ENCODE data around the gene TST. TPM values are rescaled to one million over a fixed set of nuclear protein-coding genes. Genes with fewer than 3 reads are reported as not detected.

TST gene
- total RNA-seq = 41.9 and 54.2 TPM in 2 replicates

DNA sequence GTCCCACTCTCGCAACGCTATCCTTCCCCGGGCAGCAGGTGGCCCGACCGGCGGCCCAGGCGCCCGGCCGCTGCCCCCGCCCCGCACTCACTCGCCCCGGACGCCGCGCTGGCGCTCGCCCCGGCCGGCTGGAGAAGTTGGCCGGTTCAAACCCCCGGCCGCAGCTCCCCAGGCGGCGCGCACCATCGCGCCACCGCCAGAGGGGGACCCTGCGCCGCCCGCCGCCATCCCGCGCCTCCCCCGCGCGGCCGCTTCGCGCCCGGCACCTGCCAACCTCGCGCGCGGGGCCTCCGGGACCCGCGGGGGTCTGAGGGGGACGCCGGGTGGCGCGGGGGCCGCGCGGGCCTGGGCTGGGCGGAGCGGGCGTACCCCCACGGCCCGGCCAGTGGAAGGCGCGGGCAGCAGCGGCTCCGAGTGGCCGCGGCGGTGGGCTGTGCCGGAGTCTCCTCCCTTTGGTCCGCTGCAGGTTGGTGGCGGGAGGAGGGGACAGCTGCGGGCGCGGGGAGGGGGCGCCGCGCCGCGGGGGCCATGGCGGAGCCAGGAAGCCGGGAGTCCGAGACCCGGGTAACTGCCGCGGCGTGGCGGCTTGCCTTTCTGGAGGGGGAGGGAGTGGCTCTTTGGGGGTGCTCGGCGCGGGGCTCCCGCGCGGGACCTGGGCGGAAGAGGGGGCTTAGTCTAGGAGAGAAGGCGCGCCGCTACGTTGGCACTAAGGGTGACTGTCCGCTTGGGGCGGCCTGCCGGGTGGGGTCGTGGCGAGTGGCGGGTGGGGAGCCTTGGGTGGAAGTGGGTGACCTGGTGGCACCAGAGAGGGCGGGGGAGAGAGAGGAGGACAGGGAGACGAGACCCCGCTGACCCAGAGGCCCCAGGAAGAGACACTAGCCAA lies at the start of gene TST, which contains the start of gene MPST:
TSS of gene TST (minus strand) at position 139 of the 883 bp plus-strand sequence. CDS start 715 bp downstream, outside the sequence.
TSS of gene MPST (plus strand) at position 434 of the 883 bp plus-strand sequence. CDS start at position 529, 95 bp downstream.

DNA sequence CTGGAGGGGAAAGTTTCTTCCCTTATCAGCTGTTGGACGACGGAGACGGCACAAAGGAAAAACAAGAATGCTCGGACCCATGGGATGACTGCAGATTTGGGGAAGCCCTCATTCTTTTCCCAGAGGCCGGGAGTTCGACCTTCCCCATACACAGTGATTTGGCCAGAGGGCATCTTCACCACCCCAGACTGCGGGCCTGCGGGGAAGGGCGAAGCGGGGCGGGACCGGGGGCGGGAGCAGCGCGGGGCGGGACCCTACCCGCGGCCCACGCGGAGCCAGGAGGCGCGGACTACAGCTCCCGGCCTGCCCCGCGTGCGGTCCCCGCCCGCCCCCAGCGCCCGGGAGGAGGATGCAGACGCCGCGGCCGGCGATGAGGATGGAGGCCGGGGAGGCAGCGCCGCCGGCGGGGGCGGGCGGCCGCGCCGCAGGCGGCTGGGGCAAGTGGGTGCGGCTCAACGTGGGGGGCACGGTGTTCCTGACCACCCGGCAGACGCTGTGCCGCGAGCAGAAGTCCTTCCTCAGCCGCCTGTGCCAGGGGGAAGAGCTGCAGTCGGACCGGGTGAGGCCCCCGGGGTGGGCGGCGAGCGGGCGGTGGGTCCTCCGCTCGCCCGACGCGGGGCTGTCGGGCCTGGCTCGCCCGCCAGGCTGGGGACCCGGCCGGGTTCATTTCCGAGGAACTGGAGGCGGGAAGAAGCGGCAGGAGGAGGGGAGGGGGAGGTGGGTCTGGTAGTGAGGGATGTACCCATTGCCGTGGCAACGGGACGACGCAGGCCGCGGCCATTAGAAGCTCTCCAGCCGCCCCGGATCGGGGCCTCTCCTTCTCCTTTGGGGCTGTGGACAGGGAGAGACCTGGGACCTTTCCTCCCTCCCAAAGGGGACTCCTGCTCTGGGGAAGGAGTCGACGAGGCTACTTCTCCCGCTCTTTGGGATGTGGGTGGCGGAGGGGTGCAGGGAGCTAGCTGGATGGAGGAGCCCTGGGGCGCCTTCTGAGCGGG lies 32.4 kb upstream of the TST start, which contains the start of gene KCTD17:
TSS of gene KCTD17 (plus strand) at position 352 of the 995 bp plus-strand sequence. CDS start at position 371, 19 bp downstream.

Other genes starting within 250 kb of the TST start
- gene IFT27, start 243.3 kb downstream of the TST start, total RNA-seq = 13.5 and 14.2 TPM in 2 replicates
- gene PVALB, start 202.4 kb downstream of the TST start, total RNA-seq = not detected in 2 replicates
- gene NCF4, start 158.4 kb downstream of the TST start, total RNA-seq = not detected in 2 replicates
- 3.5 and 6.6 TPM in 2 replicates for gene CSF2RB, start 105.8 kb downstream of the TST start, total RNA-seq
- 95.5 and 117 TPM in 2 replicates for gene MPST, start 295 bp upstream of the TST start, total RNA-seq
- 31.2 and 34.5 TPM in 2 replicates for gene KCTD17, start 32.3 kb upstream of the TST start, total RNA-seq
- not detected in 2 replicates for gene TMPRSS6, start 90.3 kb upstream of the TST start, total RNA-seq
- not detected in 2 replicates for gene IL2RB, start 130.5 kb upstream of the TST start, total RNA-seq
- 5.2 and 15.8 TPM in 2 replicates for gene C1QTNF6, start 168.8 kb upstream of the TST start, total RNA-seq
- not detected in 2 replicates for gene SSTR3, start 193.0 kb upstream of the TST start, total RNA-seq
- 20.8 and 30.0 TPM in 2 replicates for gene RAC2, start 224.8 kb upstream of the TST start, total RNA-seq

Data from endothelial cell of coronary artery (primary cell).